ENCODE measurements around the gene KRTAP10-4. TPM values are rescaled to one million over a fixed set of nuclear protein-coding genes. Genes with fewer than 3 reads are reported as not detected.

The KRTAP10-4 gene
- total and polyA plus RNA-seq, 2 experiments from 2014 or later = not detected

GRCh38 chr21:44566403-44566802 is 7.1 kb upstream of the KRTAP10-4 start:
- peaks cover 15% of the 10 kb centered on the region for H3K9me3 Mint-ChIP-seq
- no peak overlapping the region for H3K27ac ChIP-seq (ENCODE audit: low read depth)
- no peak for ATAC-seq

GRCh38 chr21:44567481-44568171 is 5.9 kb upstream of the KRTAP10-4 start:
- Histone ChIP-seq H3K27me3 (ENCODE audit: insufficient read depth) (no peaks in the 10 kb centered on the region), H3K27ac (ENCODE audit: low read depth) (no peak overlapping the region), H3K4me1 (ENCODE audit: insufficient read depth) (no peaks in the 10 kb centered on the region), H3K36me3 (ENCODE audit: insufficient read depth) (no peaks in the 10 kb centered on the region), H3K4me3 (no peak overlapping the region), H3K4me2 (no peak overlapping the region), H4K20me1 (replicated peaks; ENCODE audit: insufficient read depth) (no peaks in the 10 kb centered on the region), H2AFZ (peak overlapping the region; percentile 56; the same call in 1 of the 2 replicates), H3K9me2 (ENCODE audit: insufficient read depth) (no peaks in the 10 kb centered on the region), H3K79me2 (replicated peaks; ENCODE audit: insufficient read depth) (no peaks in the 10 kb centered on the region), H3F3A (replicated peaks; ENCODE audit: low read depth) (no peaks in the 10 kb centered on the region)
- peaks cover 4% of the 10 kb centered on the region; the same call in 2 of the 3 replicates for H3K36me3 Mint-ChIP-seq (ENCODE audit: low read depth)
- no peaks in the 10 kb centered on the region for H3K4me1 Mint-ChIP-seq
- H3K27ac Mint-ChIP-seq = no peak overlapping the region
- ATAC-seq (no peak), DNase-seq (ENCODE audit: low spot score) (no peak)
- no peak overlapping the region for H3K4me3 Mint-ChIP-seq
- peaks cover 25% of the 10 kb centered on the region for H3K9me3 Mint-ChIP-seq
- peaks cover 10% of the 10 kb centered on the region for H3K27me3 Mint-ChIP-seq (ENCODE audit: insufficient read depth, low read depth, poor library complexity)
- TF ChIP-seq EZH2phosphoT487 (IDR thresholded peaks at IDR 0.05; ENCODE audit: unreplicated experiment) (no peak), ZNF462 (CRISPR knock-in tag; IDR thresholded peaks at IDR 0.05) (no peak), ETS1 (IDR thresholded peaks at IDR 0.05) (no peak), STAT1 (IDR thresholded peaks at IDR 0.05; ENCODE audit: unreplicated experiment) (no peak)

More at GRCh38 chr21:44566403-44566802, 7.1 kb upstream of the KRTAP10-4 start:
- Histone ChIP-seq H3K79me2 (replicated peaks; ENCODE audit: insufficient read depth) (no peaks in the 10 kb centered on the region), H4K20me1 (replicated peaks; ENCODE audit: insufficient read depth) (no peaks in the 10 kb centered on the region), H3K9me2 (ENCODE audit: insufficient read depth) (no peaks in the 10 kb centered on the region), H3K4me2 (no peak overlapping the region), H2AFZ (no peak overlapping the region), H3K27me3 (ENCODE audit: insufficient read depth) (no peaks in the 10 kb centered on the region), H3K4me1 (ENCODE audit: insufficient read depth) (no peaks in the 10 kb centered on the region), H3F3A (replicated peaks; ENCODE audit: low read depth) (no peaks in the 10 kb centered on the region), H3K36me3 (ENCODE audit: insufficient read depth) (no peaks in the 10 kb centered on the region), H3K4me3 (no peak overlapping the region)
- H3K27ac Mint-ChIP-seq = no peak overlapping the region
- peaks cover 8% of the 10 kb centered on the region for H3K27me3 Mint-ChIP-seq (ENCODE audit: insufficient read depth, low read depth, poor library complexity)
- H3K36me3 Mint-ChIP-seq (ENCODE audit: low read depth) = peaks cover 1% of the 10 kb centered on the region; the same call in 2 of the 3 replicates
- TF ChIP-seq REST (IDR thresholded peaks at IDR 0.05; ENCODE audit: unreplicated experiment) = no peak
- TF ChIP-seq ZNF114 (CRISPR knock-in tag; IDR thresholded peaks at IDR 0.05) = no peak
- no peak overlapping the region for H3K4me3 Mint-ChIP-seq
- H3K4me1 Mint-ChIP-seq = no peaks in the 10 kb centered on the region
- no peak for DNase-seq (ENCODE audit: low spot score)

Data from GM23338 (cell line).